Measurements from ENCODE around the gene SP2.

GRCh38 chr17:47959825-47960655, 64.0 kb downstream of the SP2 start:
- TF ChIP-seq GATA3 (IDR thresholded peaks at IDR 0.05; ENCODE audit: low read depth, low read length) (no peak), GATA2 (IDR thresholded peaks at IDR 0.05; ENCODE audit: low read depth, low read length) (no peak)

Measured in SH-SY5Y (cell line).